Lower lobe of right lung (tissue), 2 donors: ENCODE results near the gene PTGER4. TPM values are rescaled to one million over a fixed set of nuclear protein-coding genes. Genes with fewer than 3 reads are reported as not detected.

Experiments used
- ATAC-seq, 2 donors: fragments of 200-7000 bp; cut with Tn5 transposase; one replicate each; pipeline ENCODE4 v1.9.1; 2020 to 2022; ENCODE audit warnings: mild to moderate bottlenecking in 2 of 2, moderate library complexity in 2 of 2
- DNase-seq: peaks from one replicate; pipeline ENCODE4 v3.0.0-alpha.2; 2020
- H3K27ac ChIP-seq: fragments of 200-600 bp; one replicate; pipeline ENCODE4 v1.8.0; 2022
- H3K27me3 ChIP-seq: fragments of 200-600 bp; one replicate; pipeline ENCODE4 v1.8.0; 2022; ENCODE audit warnings: low read depth
- H3K36me3 ChIP-seq: fragments of 200-600 bp; one replicate; pipeline ENCODE4 v1.8.0; 2022; ENCODE audit warnings: mild to moderate bottlenecking
- H3K4me1 ChIP-seq: fragments of 200-600 bp; one replicate; pipeline ENCODE4 v1.8.0; 2022
- H3K4me3 ChIP-seq: fragments of 200-600 bp; one replicate; pipeline ENCODE4 v1.8.0; 2022; ENCODE audit warnings: mild to moderate bottlenecking
- H3K9me3 ChIP-seq: fragments of 200-600 bp; one replicate; pipeline ENCODE4 v1.8.0; 2022
- intact Hi-C: fragments of 100-400 bp; cut with DNase I; formaldehyde crosslinking; loops from one replicate; pipeline ENCODE4 v1.11.0; 2022
- total RNA-seq: library from RNA; stranded (reverse); fragmentation: NEBNext Ultra II Directional; extraction: Animal tissue kit (Norgen Biotek cat#: 25700); gene quantifications from one replicate; pipeline ENCODE4 v1.2.1, GENCODE V29; 2021
- TF ChIP-seq, protein P1 (sequence below): fragments of 200-600 bp; IDR thresholded peaks from one replicate; pipeline ENCODE4 v1.8.0; 2022; ENCODE audit warnings: antibody characterized with exemption, mild to moderate bottlenecking
- donor health status: DM: no; HTN: yes; CAD: no; lungs with severe emphysema.

Gene PTGER4
- total RNA-seq, 1 donor from 2014 or later = 29.1 TPM

- peak overlapping the region; percentile 87 for H3K27ac ChIP-seq
- TF ChIP-seq, protein P1, sequence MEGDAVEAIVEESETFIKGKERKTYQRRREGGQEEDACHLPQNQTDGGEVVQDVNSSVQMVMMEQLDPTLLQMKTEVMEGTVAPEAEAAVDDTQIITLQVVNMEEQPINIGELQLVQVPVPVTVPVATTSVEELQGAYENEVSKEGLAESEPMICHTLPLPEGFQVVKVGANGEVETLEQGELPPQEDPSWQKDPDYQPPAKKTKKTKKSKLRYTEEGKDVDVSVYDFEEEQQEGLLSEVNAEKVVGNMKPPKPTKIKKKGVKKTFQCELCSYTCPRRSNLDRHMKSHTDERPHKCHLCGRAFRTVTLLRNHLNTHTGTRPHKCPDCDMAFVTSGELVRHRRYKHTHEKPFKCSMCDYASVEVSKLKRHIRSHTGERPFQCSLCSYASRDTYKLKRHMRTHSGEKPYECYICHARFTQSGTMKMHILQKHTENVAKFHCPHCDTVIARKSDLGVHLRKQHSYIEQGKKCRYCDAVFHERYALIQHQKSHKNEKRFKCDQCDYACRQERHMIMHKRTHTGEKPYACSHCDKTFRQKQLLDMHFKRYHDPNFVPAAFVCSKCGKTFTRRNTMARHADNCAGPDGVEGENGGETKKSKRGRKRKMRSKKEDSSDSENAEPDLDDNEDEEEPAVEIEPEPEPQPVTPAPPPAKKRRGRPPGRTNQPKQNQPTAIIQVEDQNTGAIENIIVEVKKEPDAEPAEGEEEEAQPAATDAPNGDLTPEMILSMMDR = no peak
- DNase-seq (no peak), ATAC-seq (no peak)
- no peaks in the 10 kb centered on the region for H3K9me3 ChIP-seq
- H3K27me3 ChIP-seq = peaks cover 18% of the 10 kb centered on the region
- H3K4me1 ChIP-seq = peaks cover 30% of the 10 kb centered on the region
- intact Hi-C loops = no loop called here
- H3K4me3 ChIP-seq = peak overlapping the region; percentile 82
- no peaks in the 10 kb centered on the region for H3K36me3 ChIP-seq
Measured at GRCh38 chr5:40678026-40678425, 1.7 kb upstream of the PTGER4 start.

GRCh38 chr5:40678460-40679147 is 1.1 kb upstream of the PTGER4 start:
- ATAC-seq (no peak), DNase-seq (no peak)
- peak overlapping the region; percentile 87 for H3K27ac ChIP-seq
- H3K4me1 ChIP-seq = peaks cover 30% of the 10 kb centered on the region
- H3K4me3 ChIP-seq = peak overlapping the region; percentile 82
- no peaks in the 10 kb centered on the region for H3K9me3 ChIP-seq
- H3K27me3 ChIP-seq = peaks cover 18% of the 10 kb centered on the region
- intact Hi-C loops = no loop called here
- H3K36me3 ChIP-seq = no peaks in the 10 kb centered on the region
- TF ChIP-seq, protein P1 = no peak

- intact Hi-C loops = no loop called here
- Histone ChIP-seq H3K4me1 (peaks cover 30% of the 10 kb centered on the region), H3K4me3 (peak overlapping the region; percentile 82), H3K27me3 (peaks cover 18% of the 10 kb centered on the region), H3K27ac (peak overlapping the region; percentile 87), H3K36me3 (no peaks in the 10 kb centered on the region), H3K9me3 (no peaks in the 10 kb centered on the region)
- peak; percentile 93 for DNase-seq
- peak; percentile 96 to 97 for ATAC-seq
- TF ChIP-seq, protein P1 = no peak
Measured at GRCh38 chr5:40679148-40679912, 385 bp upstream of the PTGER4 start.

DNA sequence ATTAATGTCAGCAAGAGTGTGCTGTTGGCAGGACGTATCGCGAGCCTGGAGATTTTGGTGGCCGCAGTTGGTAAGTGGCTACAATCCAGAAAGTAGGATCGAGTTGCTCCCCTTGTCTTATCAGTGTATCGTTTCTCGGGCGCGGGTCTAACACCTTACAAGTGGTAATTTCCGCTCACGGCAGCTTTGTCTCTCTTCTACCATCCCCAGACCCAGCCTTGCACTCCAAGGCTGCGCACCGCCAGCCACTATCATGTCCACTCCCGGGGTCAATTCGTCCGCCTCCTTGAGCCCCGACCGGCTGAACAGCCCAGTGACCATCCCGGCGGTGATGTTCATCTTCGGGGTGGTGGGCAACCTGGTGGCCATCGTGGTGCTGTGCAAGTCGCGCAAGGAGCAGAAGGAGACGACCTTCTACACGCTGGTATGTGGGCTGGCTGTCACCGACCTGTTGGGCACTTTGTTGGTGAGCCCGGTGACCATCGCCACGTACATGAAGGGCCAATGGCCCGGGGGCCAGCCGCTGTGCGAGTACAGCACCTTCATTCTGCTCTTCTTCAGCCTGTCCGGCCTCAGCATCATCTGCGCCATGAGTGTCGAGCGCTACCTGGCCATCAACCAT is 1.1 kb downstream of the PTGER4 start:
- H3K27me3 ChIP-seq = peaks cover 18% of the 10 kb centered on the region
- H3K4me1 ChIP-seq = peaks cover 35% of the 10 kb centered on the region
- H3K9me3 ChIP-seq = no peaks in the 10 kb centered on the region
- peak overlapping the region; percentile 87 for H3K27ac ChIP-seq
- TF ChIP-seq, protein P1 = no peak
- peak overlapping the region; percentile 82 for H3K4me3 ChIP-seq
- DNase-seq = peak; percentile 60
- intact Hi-C loops = no loop called here
- H3K36me3 ChIP-seq = no peaks in the 10 kb centered on the region
- peak in 1 of 2 donors; percentile 0 for ATAC-seq

DNA sequence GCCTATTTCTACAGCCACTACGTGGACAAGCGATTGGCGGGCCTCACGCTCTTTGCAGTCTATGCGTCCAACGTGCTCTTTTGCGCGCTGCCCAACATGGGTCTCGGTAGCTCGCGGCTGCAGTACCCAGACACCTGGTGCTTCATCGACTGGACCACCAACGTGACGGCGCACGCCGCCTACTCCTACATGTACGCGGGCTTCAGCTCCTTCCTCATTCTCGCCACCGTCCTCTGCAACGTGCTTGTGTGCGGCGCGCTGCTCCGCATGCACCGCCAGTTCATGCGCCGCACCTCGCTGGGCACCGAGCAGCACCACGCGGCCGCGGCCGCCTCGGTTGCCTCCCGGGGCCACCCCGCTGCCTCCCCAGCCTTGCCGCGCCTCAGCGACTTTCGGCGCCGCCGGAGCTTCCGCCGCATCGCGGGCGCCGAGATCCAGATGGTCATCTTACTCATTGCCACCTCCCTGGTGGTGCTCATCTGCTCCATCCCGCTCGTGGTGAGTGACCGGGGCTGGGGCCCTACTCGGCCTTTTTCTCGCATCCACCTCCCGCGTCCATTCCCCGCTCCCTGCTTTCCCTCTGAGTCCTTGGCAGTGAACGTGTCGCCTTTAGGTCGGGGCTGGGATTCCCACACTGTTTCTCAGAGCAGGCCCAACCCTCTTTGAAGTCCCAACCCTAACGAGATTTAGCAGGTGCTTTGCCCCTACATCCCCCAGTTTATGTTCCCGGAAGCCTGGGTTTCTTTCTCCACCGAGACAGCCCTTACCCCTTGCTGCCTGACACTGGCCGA is 1.8 kb downstream of the PTGER4 start:
- H3K4me1 ChIP-seq = peaks cover 34% of the 10 kb centered on the region
- H3K36me3 ChIP-seq = no peaks in the 10 kb centered on the region
- TF ChIP-seq, protein P1 = no peak
- ATAC-seq (peak in 1 of 2 donors; percentile 5), DNase-seq (peak; percentile 82)
- peaks cover 18% of the 10 kb centered on the region for H3K27me3 ChIP-seq
- peak overlapping the region; percentile 87 for H3K27ac ChIP-seq
- intact Hi-C loops = no loop called here
- H3K9me3 ChIP-seq = no peaks in the 10 kb centered on the region
- peak overlapping the region; percentile 82 for H3K4me3 ChIP-seq
